ENCODE measurements around the gene FGGY.

FGGY gene

GRCh38 chr1:59738591-59739015 lies 441.7 kb downstream of the FGGY start:
- no peak for DNase-seq (ENCODE audit: low read depth)

GRCh38 chr1:59739111-59739510 lies 442.2 kb downstream of the FGGY start:
- no peak for DNase-seq (ENCODE audit: low read depth)

GRCh38 chr1:59742526-59742925 lies 445.6 kb downstream of the FGGY start:
- DNase-seq (ENCODE audit: low read depth), result no peak

GRCh38 chr1:59743324-59744091 lies 446.6 kb downstream of the FGGY start:
- no peak for DNase-seq (ENCODE audit: low read depth)

- no peak for DNase-seq (ENCODE audit: low read depth)
These were observed 450.6 kb downstream of the FGGY start for GRCh38 chr1:59747420-59748024.

- DNase-seq (ENCODE audit: low read depth), result no peak
These were observed 451.2 kb downstream of the FGGY start for GRCh38 chr1:59748123-59748522.

- no peak for DNase-seq (ENCODE audit: low read depth)
These were observed 453.6 kb downstream of the FGGY start for GRCh38 chr1:59750328-59751003.

- no peak for DNase-seq (ENCODE audit: low read depth)
These were observed 454.1 kb downstream of the FGGY start for GRCh38 chr1:59751004-59751395.

- DNase-seq (ENCODE audit: low read depth), result no peak
These were observed 454.9 kb downstream of the FGGY start for GRCh38 chr1:59751801-59752200.

- no peak for DNase-seq (ENCODE audit: low read depth)
These were observed 455.9 kb downstream of the FGGY start for GRCh38 chr1:59752556-59753414.

GRCh38 chr1:59755069-59755685 lies 458.3 kb downstream of the FGGY start:
- no peak for DNase-seq (ENCODE audit: low read depth)

- no peak for DNase-seq (ENCODE audit: low read depth)
These were observed 460.4 kb downstream of the FGGY start for GRCh38 chr1:59757197-59757747.

GRCh38 chr1:59759156-59759925 lies 462.4 kb downstream of the FGGY start:
- peak; percentile 44 for DNase-seq (ENCODE audit: low read depth)

- DNase-seq (ENCODE audit: low read depth), result no peak
These were observed 464.5 kb downstream of the FGGY start for GRCh38 chr1:59761443-59761842.

- DNase-seq (ENCODE audit: low read depth), result no peak
These were observed 466.5 kb downstream of the FGGY start for GRCh38 chr1:59763418-59763817.

GRCh38 chr1:59765011-59765730 lies 468.3 kb downstream of the FGGY start:
- DNase-seq (ENCODE audit: low read depth), result no peak

- no peak for DNase-seq (ENCODE audit: low read depth)
These were observed 469.4 kb downstream of the FGGY start for GRCh38 chr1:59766227-59766855.

GRCh38 chr1:59767119-59767518 lies 470.2 kb downstream of the FGGY start:
- no peak for DNase-seq (ENCODE audit: low read depth)

Measured in stimulated activated CD4-positive, alpha-beta T cell treated with anti-CD3 and anti-CD28 coated beads, Interleukin-2, amount 100 ng/mL, for 4 hours (primary cell).